GM03348 (cell line): ENCODE measurements around the gene KIAA1217.

ENCODE experiments used
- DNase-seq: peaks from one replicate; pipeline ENCODE4 v3.0.0; 2012; ENCODE audit warnings: low spot score

The KIAA1217 gene

GRCh38 chr10:24551161-24551560, 342.2 kb downstream of the KIAA1217 start:
- no peak for DNase-seq

DNA sequence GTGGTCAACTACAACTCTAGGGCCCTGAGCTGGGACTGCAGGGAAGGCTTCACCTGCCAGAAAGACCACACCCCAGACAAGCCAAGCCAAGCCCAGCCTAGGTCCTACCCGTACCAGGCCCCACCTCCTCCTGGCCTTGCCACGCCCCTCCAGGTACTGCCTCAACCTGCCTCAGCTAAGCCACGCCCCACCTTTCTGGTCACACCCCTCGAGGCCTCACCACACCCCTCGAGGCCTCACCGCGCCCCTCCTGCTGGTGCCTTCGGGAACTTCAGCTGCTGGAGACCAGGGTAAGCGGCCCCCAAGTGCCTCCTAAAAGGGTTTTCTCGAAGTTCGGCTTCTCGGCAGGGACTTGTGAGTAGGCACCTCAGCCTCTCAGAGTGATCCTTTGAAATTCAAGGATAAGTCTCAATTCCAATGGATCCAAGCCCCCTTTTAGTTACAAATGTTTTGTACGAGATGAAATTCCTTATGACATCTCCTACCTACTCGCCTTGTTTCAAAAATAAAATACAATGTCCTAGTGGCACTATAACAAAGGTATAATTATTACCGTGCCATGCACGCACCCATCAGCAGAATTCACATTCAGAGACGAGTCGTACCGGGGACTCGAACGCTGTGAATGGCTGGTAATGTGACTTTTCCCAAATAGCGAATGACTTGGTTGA, 343.5 kb downstream of the KIAA1217 start:
- peak; percentile 21 for DNase-seq

DNA sequence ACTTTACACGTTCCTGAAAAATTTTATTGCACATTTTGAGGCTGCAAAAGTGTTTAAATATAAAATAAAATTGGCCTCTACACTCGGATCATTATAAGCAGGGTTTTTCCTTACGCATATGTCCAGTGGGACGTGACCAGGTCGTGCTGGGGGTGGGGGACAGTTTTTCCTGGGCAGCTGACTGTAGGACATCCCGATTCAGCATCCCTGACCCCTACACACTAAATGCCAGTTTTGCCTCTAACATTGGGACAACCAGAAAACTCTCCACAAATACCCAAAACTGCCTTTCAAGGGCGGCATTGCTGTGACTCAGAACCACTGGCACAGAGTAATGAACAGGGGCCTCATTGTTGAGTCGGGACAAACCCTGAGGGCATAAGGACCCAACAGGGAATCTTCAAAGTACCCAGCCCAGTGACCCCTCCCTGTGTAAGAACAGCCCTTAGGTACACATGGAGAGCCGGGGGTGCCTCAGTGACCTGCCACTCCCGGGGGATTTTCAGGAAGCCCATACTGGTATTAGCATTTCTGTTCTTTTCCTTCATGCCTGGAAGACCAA, 344.2 kb downstream of the KIAA1217 start:
- DNase-seq: no peak

DNA sequence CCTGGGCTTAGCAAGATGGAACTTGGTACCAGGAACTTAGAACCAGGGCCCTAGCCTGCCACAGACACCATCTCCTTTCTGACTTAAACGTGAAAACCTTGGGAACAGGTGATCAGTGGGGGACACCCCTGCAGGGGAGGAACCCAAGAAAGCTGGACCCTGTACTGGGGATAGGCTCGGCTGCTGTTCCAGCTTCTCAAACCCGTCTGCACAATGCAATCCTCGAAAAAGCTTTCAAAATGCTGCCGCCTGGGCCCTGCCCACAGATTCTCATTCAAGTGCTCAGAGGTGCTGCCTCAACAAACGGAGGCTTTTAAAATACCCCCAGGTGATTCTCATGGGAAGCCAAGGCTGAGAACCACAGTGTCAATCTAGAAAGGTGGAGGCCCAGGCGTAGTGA, 345.1 kb downstream of the KIAA1217 start:
- DNase-seq: no peak

- no peak for DNase-seq
Measured at GRCh38 chr10:24556126-24556749, 347.3 kb downstream of the KIAA1217 start.

GRCh38 chr10:24556750-24557742, 348.1 kb downstream of the KIAA1217 start:
- DNase-seq: peak; percentile 79

GRCh38 chr10:24561453-24561852, 352.5 kb downstream of the KIAA1217 start:
- no peak for DNase-seq

DNA sequence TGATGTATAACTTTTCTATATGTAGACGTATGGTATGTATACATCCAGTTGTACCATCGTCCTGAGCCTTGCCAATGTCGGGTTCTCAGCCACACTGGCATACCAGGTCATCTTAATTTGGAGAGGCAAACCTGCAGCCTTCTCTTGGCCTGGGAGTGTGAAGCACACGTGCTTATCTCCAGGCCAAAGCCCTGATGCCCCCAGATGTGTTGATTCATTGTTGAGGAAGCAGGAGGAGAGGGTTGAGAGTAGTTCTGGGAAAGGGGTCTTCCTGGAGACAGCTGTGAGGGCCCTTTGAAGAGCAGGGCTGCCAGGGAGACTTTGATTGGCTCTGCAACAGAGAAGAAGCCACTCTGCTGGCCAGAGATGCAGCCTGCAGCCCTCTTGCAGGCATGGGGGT, 359.1 kb downstream of the KIAA1217 start:
- no peak for DNase-seq

GRCh38 chr10:24569330-24569796, 360.4 kb downstream of the KIAA1217 start:
- DNase-seq: no peak

DNA sequence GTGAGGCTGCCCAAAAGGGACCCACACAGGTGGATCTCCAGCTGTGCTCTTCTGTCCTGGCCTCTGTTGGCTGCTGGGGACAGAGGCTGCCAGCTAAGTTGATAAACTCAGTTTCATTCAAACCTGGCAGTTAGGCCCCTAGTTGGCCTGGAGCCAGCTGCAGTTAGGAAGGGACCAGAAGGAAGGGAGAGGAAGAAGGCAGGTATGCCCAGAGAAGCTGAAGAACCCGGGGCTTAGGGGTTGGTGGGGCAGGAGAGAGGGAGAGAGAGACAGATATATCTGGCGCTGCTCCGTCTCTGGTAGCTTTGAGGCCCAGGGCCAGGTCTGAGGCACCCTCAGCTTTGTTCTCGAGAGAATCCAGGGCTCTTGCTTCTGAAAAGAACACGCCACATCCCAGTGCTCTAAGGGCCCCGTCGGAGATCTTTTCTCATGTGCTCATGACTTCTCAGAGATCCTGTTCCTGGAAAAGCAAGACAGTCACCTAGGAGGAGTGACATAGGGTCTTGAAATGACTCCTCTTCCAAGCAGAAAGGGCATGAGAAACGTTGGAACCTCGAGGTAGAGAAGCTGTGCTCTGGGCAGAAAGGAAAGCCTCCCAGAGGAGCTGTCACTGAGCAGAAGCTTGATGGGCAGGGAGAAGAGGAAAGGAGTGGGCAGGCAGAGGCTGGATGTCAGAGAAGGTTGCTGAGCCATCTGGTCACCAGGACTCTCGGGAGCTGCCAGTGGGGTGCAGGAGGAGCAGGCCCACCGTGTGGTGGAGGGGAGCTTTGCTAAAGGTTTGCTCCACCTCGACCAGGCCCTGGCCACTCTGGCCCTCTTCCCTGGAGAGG, 361.1 kb downstream of the KIAA1217 start:
- no peak for DNase-seq

GRCh38 chr10:24570658-24571426, 361.9 kb downstream of the KIAA1217 start:
- no peak for DNase-seq

GRCh38 chr10:24571870-24572450, 363.0 kb downstream of the KIAA1217 start:
- DNase-seq: no peak

GRCh38 chr10:24574161-24574560, 365.2 kb downstream of the KIAA1217 start:
- DNase-seq: no peak

DNA sequence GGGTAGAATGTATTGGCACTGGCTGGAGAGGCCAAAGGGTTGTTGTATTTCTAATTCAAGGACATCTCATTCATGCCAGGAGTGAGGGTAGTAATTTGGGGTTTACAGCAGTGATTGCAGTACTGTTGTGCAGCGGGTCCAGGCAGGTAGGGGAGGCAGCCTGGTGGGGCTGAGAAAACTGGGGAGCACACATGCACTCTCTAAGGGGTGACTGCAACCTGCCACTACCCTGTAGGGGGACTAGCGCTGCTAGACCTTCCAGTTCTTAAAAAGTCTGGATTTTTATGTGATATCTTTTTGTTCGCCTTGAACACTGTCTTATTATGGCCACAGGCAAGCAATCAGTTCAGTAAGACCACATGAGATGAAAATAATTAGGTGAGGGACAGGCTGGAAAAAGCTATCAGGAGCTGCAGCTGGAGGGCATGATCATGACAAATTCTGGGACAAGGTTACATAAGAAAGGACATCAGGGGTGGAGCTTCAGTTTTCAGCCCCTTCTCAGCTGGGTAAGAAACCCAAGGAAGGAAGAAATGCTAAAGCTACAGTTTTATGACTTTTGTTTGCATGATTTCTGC, 365.7 kb downstream of the KIAA1217 start:
- no peak for DNase-seq

DNA sequence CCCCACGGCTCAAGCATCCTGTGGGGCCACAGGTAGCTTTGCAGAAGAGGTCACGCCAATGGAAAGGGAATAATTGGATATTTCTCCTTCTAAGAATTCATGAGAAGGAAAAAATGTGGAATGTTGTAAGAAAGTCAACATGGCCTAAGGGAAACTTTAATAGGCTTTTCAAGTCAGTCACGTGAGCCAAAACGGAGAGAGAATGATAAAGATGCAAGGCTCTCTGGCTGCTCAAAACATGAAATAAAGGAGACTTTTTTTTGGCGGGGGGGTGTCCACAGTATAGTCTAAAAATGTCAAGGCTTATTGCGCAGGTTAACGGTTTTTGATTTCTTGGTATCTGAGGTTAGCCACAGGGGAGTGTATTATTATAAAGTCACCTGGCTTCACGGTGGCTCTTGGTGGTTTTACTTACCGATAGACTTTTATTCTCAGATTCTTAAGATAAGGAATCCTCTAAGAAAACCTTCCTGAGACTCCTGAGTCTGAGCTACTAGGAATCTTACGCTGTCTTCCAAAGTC, 366.6 kb downstream of the KIAA1217 start:
- DNase-seq: no peak

DNA sequence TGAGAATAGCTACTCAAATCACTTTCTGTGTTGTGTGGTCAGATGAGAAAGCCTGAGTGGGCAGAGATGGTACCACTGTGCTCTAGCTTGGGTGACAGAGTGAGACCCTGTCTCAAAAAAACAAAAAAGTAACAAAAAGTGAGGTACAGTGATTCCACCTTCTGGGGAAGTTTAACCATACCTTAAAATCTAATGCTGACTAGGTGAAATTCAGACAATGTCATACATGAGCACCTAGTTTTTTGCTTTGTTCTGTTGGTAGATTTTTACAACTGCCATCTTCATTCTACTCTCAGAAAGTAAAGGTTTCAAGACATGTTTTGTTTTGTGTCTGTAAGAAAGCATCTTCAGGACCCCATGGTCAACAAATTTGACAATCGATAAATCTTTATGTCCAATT, 370.5 kb downstream of the KIAA1217 start:
- DNase-seq: no peak

- DNase-seq: no peak
Measured at GRCh38 chr10:24579906-24580305, 371.0 kb downstream of the KIAA1217 start.

DNA sequence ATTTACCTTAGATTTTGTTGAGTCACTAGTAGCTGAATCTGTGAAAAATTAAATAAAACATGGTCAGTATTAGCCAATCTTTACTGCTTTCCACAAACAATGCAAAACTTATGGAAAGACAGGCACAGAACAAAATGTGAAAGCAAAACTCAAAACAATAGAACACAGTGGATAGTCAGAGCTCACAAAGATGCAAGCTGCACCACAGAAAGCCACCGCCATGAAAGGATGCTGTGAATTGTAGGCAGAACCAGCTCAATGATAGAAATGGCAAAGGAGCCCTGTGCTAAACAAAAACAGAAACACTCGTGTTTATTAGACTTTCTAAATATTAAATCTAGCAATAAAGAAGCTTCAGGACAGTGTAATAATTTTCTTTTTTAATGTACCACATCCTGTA, 380.3 kb downstream of the KIAA1217 start:
- DNase-seq: no peak

GRCh38 chr10:24590697-24591457, 381.9 kb downstream of the KIAA1217 start:
- DNase-seq: no peak
